Left colon (tissue), 2 donors: ENCODE results near the gene CAPN7. TPM values are rescaled to one million over a fixed set of nuclear protein-coding genes. Genes with fewer than 3 reads are reported as not detected.

Source experiments
- ATAC-seq: fragments of 200-7000 bp; cut with Tn5 transposase; one replicate; pipeline ENCODE4 v1.9.1; 2020; ENCODE audit warnings: mild to moderate bottlenecking, moderate library complexity
- DNase-seq, 2 donors: peaks; one replicate each; pipeline ENCODE4 v3.0.0-alpha.2; 2020
- intact Hi-C, 2 donors: fragments of 100-400 bp; cut with DNase I in 1 of 2; cut with micrococcal nuclease in 1 of 2; formaldehyde crosslinking; loops; one replicate each; pipeline versions ENCODE4 v1.11.2 to v1.14.0; 2022; cut with DNase I, micrococcal nuclease
- total RNA-seq, 2 donors: library from RNA; stranded (reverse); fragmentation: NEBNext Ultra II Directional; extraction: Animal tissue kit (Norgen Biotek cat#: 25700); gene quantifications; one replicate each; pipeline ENCODE4 v1.2.1, GENCODE V29; 2021
- donor health status: DM: no; HTN: no; CAD: no.
- donor health status: DM: yes; HTN: yes; CAD: no.

CAPN7 gene
- total RNA-seq, 2 donors from 2014 or later: 33.6 to 39.0 TPM

- DNase-seq (no peak), ATAC-seq (no peak)
- intact Hi-C loops: loop anchor here in 1 of 2 donors (5.0 kb wide), 2 partner anchors 66 to 111 kb away; partner anchors contain the start of gene SH3BP5
Observed at GRCh38 chr3:15265655-15266509, 59.8 kb downstream of the CAPN7 start.

GRCh38 chr3:15266510-15267376 lies 60.7 kb downstream of the CAPN7 start:
- intact Hi-C loops: loop anchor here in 1 of 2 donors (5.0 kb wide), 2 partner anchors 66 to 111 kb away; partner anchors contain the start of gene SH3BP5
- DNase-seq: no peak
- ATAC-seq: no peak

GRCh38 chr3:15267502-15267901 lies 61.5 kb downstream of the CAPN7 start:
- intact Hi-C loops: loop anchor here in 1 of 2 donors (5.0 kb wide), 2 partner anchors 65 to 110 kb away; partner anchors contain the start of gene SH3BP5
- peak; percentile 4 for ATAC-seq

GRCh38 chr3:15268033-15268631 lies 62.1 kb downstream of the CAPN7 start:
- ATAC-seq (peak; percentile 82), DNase-seq (peak; percentile 76 to 92)
- intact Hi-C loops: loop anchor here in 1 of 2 donors (5.0 kb wide), 2 partner anchors 64 to 109 kb away; partner anchors contain the start of gene SH3BP5

More at GRCh38 chr3:15267502-15267901, 61.5 kb downstream of the CAPN7 start:
- DNase-seq: no peak

GRCh38 chr3:15269091-15269989 lies 63.3 kb downstream of the CAPN7 start:
- intact Hi-C loops: loop anchor here in 1 of 2 donors (5.0 kb wide), 2 partner anchors 63 to 108 kb away; partner anchors contain the start of gene SH3BP5
- ATAC-seq: peak; percentile 33
- DNase-seq: peak; percentile 63 to 81

GRCh38 chr3:15271030-15271429 lies 65.0 kb downstream of the CAPN7 start:
- ATAC-seq (no peak), DNase-seq (no peak)
- intact Hi-C loops: no loop called here

GRCh38 chr3:15271785-15272381 lies 65.8 kb downstream of the CAPN7 start:
- no peak for ATAC-seq
- intact Hi-C loops: no loop called here
- peak; percentile 49 to 58 for DNase-seq

- DNase-seq (no peak), ATAC-seq (no peak)
- intact Hi-C loops: no loop called here
Observed at GRCh38 chr3:15272426-15273196, 66.6 kb downstream of the CAPN7 start.

- intact Hi-C loops: no loop called here
- DNase-seq: no peak
- no peak for ATAC-seq
Observed at GRCh38 chr3:15273227-15273626, 67.2 kb downstream of the CAPN7 start.

- intact Hi-C loops: no loop called here
- DNase-seq (no peak), ATAC-seq (no peak)
Observed at GRCh38 chr3:15276028-15276724, 70.1 kb downstream of the CAPN7 start.

- DNase-seq: no peak
- intact Hi-C loops: no loop called here
- ATAC-seq: no peak
Observed at GRCh38 chr3:15277861-15278500, 71.9 kb downstream of the CAPN7 start.

- DNase-seq: no peak
- ATAC-seq: no peak
- intact Hi-C loops: no loop called here
Observed at GRCh38 chr3:15279205-15279604, 73.2 kb downstream of the CAPN7 start.

- no peak for ATAC-seq
- no peak for DNase-seq
- intact Hi-C loops: loop anchor here in 1 of 2 donors (10.0 kb wide), 1 partner anchor 55 kb away; the partner anchor contains the start of gene SH3BP5
Observed at GRCh38 chr3:15279671-15280402, 73.8 kb downstream of the CAPN7 start.

- peak; percentile 98 for ATAC-seq
- no peak for DNase-seq
- intact Hi-C loops: loop anchor here in 1 of 2 donors (10.0 kb wide), 1 partner anchor 54 kb away; the partner anchor contains the start of gene SH3BP5
Observed at GRCh38 chr3:15280853-15281532, 74.9 kb downstream of the CAPN7 start.
